ENCODE results near the gene NEDD4L. TPM values are rescaled to one million over a fixed set of nuclear protein-coding genes. Genes with fewer than 3 reads are reported as not detected.

NEDD4L gene
- total RNA-seq, 1 donor from 2014 or later: 95.9 TPM

DNA sequence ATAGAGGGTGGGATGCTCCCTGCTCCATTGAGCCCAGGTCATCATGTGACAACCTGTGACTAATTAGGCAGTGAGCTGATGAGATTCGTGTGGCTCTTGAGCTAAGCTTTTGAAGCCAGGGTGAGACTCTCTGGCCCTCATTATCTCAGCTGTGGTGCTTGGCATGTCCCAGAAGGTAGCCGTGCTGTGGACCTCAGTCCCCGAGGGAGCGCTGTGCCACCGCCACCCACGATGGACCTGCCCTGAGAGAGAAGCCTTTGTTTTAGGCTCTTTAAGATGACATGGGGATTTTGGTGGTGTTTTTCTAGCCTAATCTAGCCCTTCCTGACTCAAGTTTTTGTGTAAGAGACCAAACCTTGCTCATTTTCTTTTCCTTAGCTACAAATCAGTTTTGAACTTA lies 66.4 kb downstream of the NEDD4L start:
- no peak for DNase-seq (ENCODE audit: low read depth)
- H3K4me3 ChIP-seq (ENCODE audit: low read depth, low read length): no peak overlapping the region
- TF ChIP-seq, protein P1, sequence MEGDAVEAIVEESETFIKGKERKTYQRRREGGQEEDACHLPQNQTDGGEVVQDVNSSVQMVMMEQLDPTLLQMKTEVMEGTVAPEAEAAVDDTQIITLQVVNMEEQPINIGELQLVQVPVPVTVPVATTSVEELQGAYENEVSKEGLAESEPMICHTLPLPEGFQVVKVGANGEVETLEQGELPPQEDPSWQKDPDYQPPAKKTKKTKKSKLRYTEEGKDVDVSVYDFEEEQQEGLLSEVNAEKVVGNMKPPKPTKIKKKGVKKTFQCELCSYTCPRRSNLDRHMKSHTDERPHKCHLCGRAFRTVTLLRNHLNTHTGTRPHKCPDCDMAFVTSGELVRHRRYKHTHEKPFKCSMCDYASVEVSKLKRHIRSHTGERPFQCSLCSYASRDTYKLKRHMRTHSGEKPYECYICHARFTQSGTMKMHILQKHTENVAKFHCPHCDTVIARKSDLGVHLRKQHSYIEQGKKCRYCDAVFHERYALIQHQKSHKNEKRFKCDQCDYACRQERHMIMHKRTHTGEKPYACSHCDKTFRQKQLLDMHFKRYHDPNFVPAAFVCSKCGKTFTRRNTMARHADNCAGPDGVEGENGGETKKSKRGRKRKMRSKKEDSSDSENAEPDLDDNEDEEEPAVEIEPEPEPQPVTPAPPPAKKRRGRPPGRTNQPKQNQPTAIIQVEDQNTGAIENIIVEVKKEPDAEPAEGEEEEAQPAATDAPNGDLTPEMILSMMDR (conservative IDR thresholded peaks at IDR 0.05; ENCODE audit: low read depth, low read length): no peak

DNA sequence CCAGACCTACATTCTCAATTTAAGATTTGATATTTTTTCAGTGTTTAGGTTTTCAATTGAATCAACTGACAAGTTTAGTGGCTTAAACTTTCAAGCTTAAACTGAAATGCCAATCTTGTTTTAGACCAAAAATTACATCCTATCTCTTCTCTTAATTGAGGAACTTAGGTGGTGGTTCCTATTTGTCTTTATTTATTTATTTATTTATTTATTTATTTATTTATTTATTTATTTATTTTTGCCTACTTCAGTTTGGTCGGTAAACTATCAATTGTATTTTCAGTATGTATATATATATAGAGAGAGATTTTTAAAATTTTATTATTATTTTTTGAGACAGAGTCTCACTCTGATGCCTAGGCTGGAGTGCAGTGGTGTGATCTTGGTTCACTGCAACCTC lies 68.1 kb downstream of the NEDD4L start:
- H3K4me3 ChIP-seq (ENCODE audit: low read depth, low read length): no peak overlapping the region
- no peak for DNase-seq (ENCODE audit: low read depth)
- TF ChIP-seq, protein P1 (conservative IDR thresholded peaks at IDR 0.05; ENCODE audit: low read depth, low read length): no peak

- no peak overlapping the region for H3K4me3 ChIP-seq (ENCODE audit: low read depth, low read length)
- no peak for DNase-seq (ENCODE audit: low read depth)
- TF ChIP-seq, protein P1 (conservative IDR thresholded peaks at IDR 0.05; ENCODE audit: low read depth, low read length): no peak
Observed at GRCh38 chr18:58113337-58113736, 69.3 kb downstream of the NEDD4L start.

DNA sequence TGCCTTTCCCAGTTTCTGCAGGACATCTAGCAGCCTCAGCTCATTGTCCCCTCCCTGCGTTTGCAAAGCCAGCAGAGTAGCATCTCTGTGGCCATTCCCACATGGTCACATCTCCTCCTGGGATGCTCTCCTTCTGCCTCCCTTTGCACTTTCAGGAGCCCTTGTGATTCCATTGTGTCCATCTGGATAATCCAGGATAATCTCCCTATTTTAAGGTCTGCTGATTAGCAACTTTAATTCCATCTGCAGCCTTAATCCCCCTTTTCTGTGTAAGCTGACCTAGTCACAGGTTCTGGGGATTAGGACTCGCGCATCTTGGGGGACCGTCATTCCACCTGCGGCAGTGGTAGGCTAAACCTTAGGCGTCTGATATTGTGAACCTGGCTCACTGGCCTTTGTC lies 70.7 kb downstream of the NEDD4L start:
- TF ChIP-seq, protein P1 (conservative IDR thresholded peaks at IDR 0.05; ENCODE audit: low read depth, low read length): no peak
- DNase-seq (ENCODE audit: low read depth): no peak
- no peak overlapping the region for H3K4me3 ChIP-seq (ENCODE audit: low read depth, low read length)

DNA sequence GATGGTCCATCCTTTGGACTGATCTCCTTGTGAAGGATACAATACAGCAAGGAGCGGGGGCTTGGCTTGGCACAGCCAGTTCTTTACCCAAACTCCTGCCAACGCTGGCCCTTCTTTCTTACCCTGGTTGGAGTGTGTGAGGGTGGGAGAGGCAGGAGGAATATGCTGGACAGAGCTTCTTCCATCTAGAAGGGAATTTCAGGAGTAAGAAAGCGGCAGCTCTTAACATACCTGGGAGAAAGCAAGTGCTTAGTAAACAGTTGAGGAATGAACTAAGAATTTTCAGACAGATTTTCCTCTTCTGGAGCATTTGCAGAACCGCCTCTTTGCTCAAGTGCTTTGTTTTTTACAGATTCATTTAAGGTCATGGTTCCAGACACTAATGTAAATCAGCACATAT lies 72.8 kb downstream of the NEDD4L start:
- TF ChIP-seq, protein P1 (conservative IDR thresholded peaks at IDR 0.05; ENCODE audit: low read depth, low read length): no peak
- no peak overlapping the region for H3K4me3 ChIP-seq (ENCODE audit: low read depth, low read length)
- DNase-seq (ENCODE audit: low read depth): no peak

DNA sequence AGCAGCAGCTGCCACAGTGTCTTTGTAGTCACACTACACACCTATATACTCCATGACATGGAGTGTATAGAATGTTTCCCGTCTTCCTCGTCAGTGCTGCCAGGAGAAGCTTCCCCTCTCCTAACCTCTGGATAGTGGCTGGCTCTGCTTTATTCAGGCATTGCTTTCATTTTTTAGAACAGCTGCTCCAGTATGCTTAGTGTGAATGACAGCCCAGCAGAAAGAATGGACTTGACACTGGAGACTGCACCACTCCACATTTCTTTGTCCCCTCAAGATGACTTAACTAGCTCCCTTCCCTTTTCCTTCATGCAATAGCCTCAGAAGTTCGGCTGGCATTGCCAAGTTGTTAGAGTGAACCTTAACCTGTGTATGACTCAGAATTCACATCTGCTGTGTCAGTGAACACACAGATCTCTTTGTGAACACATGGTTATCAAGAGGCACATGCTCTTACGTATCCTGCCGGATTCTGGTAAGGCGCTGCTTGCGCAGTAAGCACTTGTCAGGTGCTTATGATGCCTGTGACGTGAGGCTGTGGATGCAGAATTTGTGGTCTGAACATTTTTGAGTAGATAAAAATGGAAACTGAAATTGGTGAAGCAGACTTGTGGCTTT lies 73.9 kb downstream of the NEDD4L start:
- no peak overlapping the region for H3K4me3 ChIP-seq (ENCODE audit: low read depth, low read length)
- TF ChIP-seq, protein P1 (conservative IDR thresholded peaks at IDR 0.05; ENCODE audit: low read depth, low read length): no peak
- peak; percentile 99 for DNase-seq (ENCODE audit: low read depth)

DNA sequence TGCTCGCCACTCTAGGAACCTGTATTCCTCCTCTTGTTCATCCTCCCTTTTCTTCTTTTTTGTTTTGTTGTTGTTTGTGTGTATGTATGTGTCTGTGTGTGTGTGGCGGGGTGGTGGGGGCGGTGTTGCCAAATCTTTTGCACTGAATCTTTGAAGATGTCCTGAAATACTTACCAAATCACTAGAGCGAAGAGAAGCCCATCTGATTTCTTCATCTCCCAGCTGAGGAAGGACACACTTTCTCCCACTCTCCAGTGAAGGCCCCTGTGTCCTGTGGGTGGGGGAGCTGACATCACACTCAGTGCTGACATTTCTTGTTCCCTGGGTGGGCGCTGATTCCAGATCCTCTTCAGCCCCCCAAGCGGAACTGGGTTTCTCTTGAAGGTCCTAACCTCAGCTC lies 74.5 kb downstream of the NEDD4L start:
- no peak overlapping the region for H3K4me3 ChIP-seq (ENCODE audit: low read depth, low read length)
- TF ChIP-seq, protein P1 (conservative IDR thresholded peaks at IDR 0.05; ENCODE audit: low read depth, low read length): no peak

More for the DNA sequence above, 74.5 kb downstream of the NEDD4L start:
- no peak for DNase-seq (ENCODE audit: low read depth)

Measured in epithelial cell of proximal tubule (primary cell).